ENCODE data around the gene GAREM1. TPM values are rescaled to one million over a fixed set of nuclear protein-coding genes. Genes with fewer than 3 reads are reported as not detected.

GAREM1 gene
- polyA plus RNA-seq, 1 of the 3 experiments (the other 2 are of a cell fraction) = 2.8 TPM

- TF ChIP-seq REST (IDR thresholded peaks at IDR 0.05; ENCODE audit: low read depth, low read length) (no peak), CHD2 (IDR thresholded peaks at IDR 0.05; ENCODE audit: low read length, partially characterized antibody) (no peak), RCOR1 (IDR thresholded peaks at IDR 0.05; ENCODE audit: low read length) (0 out of 2 replicates have a peak, but pooled peaks have one; percentile 14), RFX5 (IDR thresholded peaks at IDR 0.05; ENCODE audit: low read length) (no peak), SMC3 (IDR thresholded peaks at IDR 0.05; ENCODE audit: low read depth, low read length) (peak; percentile 86)
These were observed 181.1 kb downstream of the GAREM1 start (continued) for GRCh38 chr18:32289483-32290075.

GRCh38 chr18:32287873-32288272 is 182.8 kb downstream of the GAREM1 start:
- H3K4me2 ChIP-seq = no peak overlapping the region
- ChIA-PET CTCF (interaction anchor here (1.0 to 7.4 kb wide), 4 partner anchors 14 to 262 kb away, joined by 5 to 68 read pairs (median 28); partner anchors contain the start of gene GAREM1), POLR2A (no interaction called here)
- no peaks in the 10 kb centered on the region for H3K79me2 ChIP-seq (ENCODE audit: insufficient read depth)
- no peaks in the 10 kb centered on the region for H3F3A ChIP-seq (replicated peaks; ENCODE audit: insufficient read depth)
- H3K9ac ChIP-seq = no peak overlapping the region
- H3K36me3 ChIP-seq (replicated peaks in 1 of 2; ENCODE audit: control insufficient read depth in 1 of 2, insufficient read depth in 2 of 2, low read length in 1 of 2) = peaks cover 2 to 3% of the 10 kb centered on the region in 2 experiments
- no peak overlapping the region for H3K27ac ChIP-seq (ENCODE audit: low read depth in 2 of 2, low read length in 1 of 2)
- H3K27me3 ChIP-seq (ENCODE audit: insufficient read depth) = no peaks in the 10 kb centered on the region
- no peak overlapping the region for H2AFZ ChIP-seq (ENCODE audit: low read depth)
- no peak overlapping the region for H3K4me3 ChIP-seq (ENCODE audit: low read depth in 2 of 2, low read length in 1 of 2)
- WGBS (ENCODE audit: low lambda C conversion rate) = 89% methylated on average over 6 of the region's 9 CpGs
- no peaks in the 10 kb centered on the region for H3K9me2 ChIP-seq
- H3K4me1 ChIP-seq (ENCODE audit: control insufficient read depth in 1 of 2, insufficient read depth in 2 of 2, low read depth in 1 of 2, low read length in 1 of 2) = no peaks in the 10 kb centered on the region
- no peaks in the 10 kb centered on the region for H4K20me1 ChIP-seq (ENCODE audit: insufficient read depth)
- no peak for TF ChIP-seq RCOR1 (IDR thresholded peaks at IDR 0.05; ENCODE audit: low read length)
- TF ChIP-seq NFIC (IDR thresholded peaks at IDR 0.05; ENCODE audit: borderline replicate concordance) = no peak
- TF ChIP-seq GATA2 (CRISPR knock-in tag; IDR thresholded peaks at IDR 0.05) = no peak
- TF ChIP-seq IRF3 (IDR thresholded peaks at IDR 0.05; ENCODE audit: low read depth, low read length) = no peak
- no peak for TF ChIP-seq EZH2phosphoT487 (IDR thresholded peaks at IDR 0.05; ENCODE audit: borderline replicate concordance, low read depth)
- no peak for TF ChIP-seq JUND (IDR thresholded peaks at IDR 0.05)
- no peak for TF ChIP-seq FOXM1 (IDR thresholded peaks at IDR 0.05; ENCODE audit: low read depth)
- no peak for TF ChIP-seq TCF12 (IDR thresholded peaks at IDR 0.05)
- no peak for TF ChIP-seq NRF1 (IDR thresholded peaks at IDR 0.05; ENCODE audit: low read depth, low read length)
- no peaks in the 10 kb centered on the region for H3K9me3 ChIP-seq
- no peak for DNase-seq
